AG10803 (cell line): ENCODE results near the gene OSBPL6.
A peak's percentile ranks its signal among the peaks of the same experiment; 100 is the strongest.

Experiments used
- DNase-seq: peaks from one replicate; pipeline ENCODE4 v3.0.0; 2010; ENCODE audit warnings: low read depth
- H3K4me3 ChIP-seq: 2 replicates; pipeline ENCODE4 v1.5.1; 2011; ENCODE audit warnings: mild to moderate bottlenecking, low read length, control low read depth
- TF ChIP-seq, protein P1 (sequence below): conservative IDR thresholded peaks from 2 replicates; pipeline ENCODE4 v1.5.1; 2011; ENCODE audit warnings: mild to moderate bottlenecking, low read length, control low read depth, inconsistent platforms

Gene OSBPL6

DNA sequence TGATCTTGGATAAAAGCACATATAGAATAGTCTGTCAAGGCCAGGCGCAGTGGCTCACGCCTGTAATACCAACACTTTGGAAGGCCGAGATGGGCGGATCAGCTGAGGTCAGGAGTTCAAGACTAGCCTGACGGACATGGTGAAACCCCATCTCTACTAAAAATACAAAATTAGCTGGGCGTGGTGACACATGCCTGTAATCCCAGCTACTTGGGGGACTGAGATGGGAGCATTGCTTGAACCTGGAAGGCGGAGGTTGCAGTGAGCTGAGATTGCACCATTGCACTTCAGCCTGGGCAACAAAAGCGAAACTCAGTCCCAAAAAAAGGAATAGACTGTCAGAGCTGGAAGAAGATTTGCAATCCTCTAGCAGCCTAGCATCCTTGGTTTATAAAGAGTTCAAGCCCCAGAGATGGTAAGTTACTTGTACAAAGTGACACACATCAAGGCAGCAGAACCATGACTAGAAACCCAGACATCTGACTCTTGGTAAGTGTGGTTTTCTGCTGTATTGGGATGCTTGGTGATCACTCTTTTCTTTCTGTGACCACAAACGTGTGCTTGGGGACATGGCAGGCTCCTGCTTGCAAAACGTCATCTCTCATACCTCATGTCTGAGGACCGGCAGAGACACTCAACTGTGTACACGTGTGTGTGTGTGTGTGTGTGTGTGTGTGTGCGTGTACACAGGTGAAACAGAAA, 69.0 kb downstream of the OSBPL6 start:
- DNase-seq: no peak
- no peak overlapping the region for H3K4me3 ChIP-seq
- TF ChIP-seq, protein P1, sequence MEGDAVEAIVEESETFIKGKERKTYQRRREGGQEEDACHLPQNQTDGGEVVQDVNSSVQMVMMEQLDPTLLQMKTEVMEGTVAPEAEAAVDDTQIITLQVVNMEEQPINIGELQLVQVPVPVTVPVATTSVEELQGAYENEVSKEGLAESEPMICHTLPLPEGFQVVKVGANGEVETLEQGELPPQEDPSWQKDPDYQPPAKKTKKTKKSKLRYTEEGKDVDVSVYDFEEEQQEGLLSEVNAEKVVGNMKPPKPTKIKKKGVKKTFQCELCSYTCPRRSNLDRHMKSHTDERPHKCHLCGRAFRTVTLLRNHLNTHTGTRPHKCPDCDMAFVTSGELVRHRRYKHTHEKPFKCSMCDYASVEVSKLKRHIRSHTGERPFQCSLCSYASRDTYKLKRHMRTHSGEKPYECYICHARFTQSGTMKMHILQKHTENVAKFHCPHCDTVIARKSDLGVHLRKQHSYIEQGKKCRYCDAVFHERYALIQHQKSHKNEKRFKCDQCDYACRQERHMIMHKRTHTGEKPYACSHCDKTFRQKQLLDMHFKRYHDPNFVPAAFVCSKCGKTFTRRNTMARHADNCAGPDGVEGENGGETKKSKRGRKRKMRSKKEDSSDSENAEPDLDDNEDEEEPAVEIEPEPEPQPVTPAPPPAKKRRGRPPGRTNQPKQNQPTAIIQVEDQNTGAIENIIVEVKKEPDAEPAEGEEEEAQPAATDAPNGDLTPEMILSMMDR: no peak

GRCh38 chr2:178264211-178264610, 69.9 kb downstream of the OSBPL6 start:
- TF ChIP-seq, protein P1: no peak
- no peak overlapping the region for H3K4me3 ChIP-seq
- no peak for DNase-seq

DNA sequence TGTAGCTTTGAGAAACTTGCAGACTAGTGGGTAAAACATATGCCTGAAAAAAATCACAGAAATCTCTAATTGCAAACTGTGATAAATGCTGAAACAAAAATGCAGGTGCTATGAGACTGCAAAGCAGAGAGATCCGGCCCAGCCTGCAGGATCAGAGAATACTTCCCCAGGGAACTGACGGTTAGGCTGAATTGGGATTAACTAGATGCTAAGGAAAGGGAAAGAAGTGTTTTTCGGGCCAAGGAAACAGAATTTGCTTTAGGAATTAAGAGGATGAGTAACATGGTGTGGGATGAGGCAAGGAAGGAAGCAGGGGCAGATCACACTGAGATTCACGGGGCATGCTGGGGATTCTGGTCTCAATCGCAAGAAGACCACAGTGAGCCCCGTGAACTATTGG, 71.5 kb downstream of the OSBPL6 start:
- no peak for DNase-seq
- no peak overlapping the region for H3K4me3 ChIP-seq
- TF ChIP-seq, protein P1: no peak

DNA sequence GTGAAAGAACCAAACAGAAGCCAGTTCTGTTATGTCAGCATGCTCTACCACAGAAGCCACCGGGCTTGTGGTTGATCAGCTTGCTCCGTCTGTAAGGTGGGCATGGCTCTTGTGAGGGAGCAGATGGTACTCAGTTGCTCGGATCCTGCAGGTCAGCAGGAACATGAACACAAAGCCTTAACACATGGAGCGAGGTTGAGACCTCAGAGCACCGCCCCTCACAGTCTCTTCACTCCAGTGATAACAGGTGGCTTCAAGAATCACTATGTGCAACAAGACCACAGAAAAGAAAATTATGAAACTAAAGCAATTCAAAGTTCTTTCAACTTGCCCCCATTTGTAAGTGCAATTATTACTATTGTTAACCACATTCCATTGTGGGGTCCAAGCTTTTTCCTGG, 72.1 kb downstream of the OSBPL6 start:
- no peak for DNase-seq
- H3K4me3 ChIP-seq: no peak overlapping the region
- TF ChIP-seq, protein P1: no peak

DNA sequence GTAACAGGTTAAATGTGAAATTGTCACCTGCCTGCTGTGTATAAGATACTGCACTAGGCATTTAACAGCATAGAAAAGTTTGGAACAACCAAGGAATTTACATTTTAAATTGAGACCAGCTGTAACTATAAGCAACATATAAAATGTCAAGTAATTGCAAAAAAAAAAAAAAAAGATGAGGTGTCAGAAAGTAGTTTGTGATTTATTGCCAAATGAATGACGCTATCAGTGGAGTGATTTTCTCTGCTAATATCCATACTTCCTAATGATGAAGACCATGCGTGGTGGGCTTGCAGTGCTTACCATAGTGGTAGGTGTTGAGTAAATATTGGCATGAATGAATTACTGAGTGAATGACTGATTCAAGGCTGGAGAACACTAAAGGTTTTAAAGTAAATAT, 73.3 kb downstream of the OSBPL6 start:
- TF ChIP-seq, protein P1: no peak
- DNase-seq: no peak
- no peak overlapping the region for H3K4me3 ChIP-seq

GRCh38 chr2:178268435-178268834, 74.1 kb downstream of the OSBPL6 start:
- TF ChIP-seq, protein P1: no peak
- no peak overlapping the region for H3K4me3 ChIP-seq
- peak; percentile 52 for DNase-seq

DNA sequence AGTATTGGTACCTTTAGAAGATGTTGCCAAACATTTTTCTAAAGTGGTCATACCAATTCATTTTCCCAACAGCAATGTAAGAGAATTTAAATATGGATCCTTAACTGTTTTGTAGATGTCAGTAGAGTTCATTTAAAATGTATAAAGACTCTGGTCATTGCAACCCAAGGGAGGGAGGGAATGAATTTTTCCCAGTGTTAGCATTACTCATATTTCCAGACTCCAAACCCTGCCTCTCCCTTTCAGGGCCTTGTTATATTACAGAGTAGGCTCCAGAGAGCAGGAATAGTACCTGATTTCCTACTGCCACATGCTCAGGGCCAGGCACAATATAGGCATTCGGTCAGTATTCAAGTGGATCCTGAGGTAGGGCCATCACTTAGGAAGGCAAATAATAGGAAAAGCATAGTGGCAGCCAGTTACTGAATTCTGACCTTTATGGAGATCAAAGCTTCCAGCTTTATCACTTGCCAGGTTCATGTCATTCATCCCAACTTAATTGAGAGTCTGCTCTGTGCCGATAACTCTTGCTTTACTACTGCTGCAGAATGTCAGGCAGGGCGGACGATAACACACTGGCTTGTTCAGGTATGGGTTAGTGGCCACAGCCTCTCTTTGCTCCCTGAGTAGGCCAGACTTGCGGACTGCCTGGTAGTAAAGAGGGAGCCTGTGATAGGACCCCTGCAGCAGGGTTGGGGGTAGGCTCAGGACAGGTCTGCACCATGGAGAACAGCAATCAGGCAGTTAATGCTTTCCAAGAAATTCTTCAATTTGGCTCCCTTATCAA, 75.3 kb downstream of the OSBPL6 start:
- TF ChIP-seq, protein P1: no peak
- no peak overlapping the region for H3K4me3 ChIP-seq
- DNase-seq: no peak
